IPS-11a (cell line): ENCODE results near the gene KLK7.
"Not testable (repeated sequence)": the region's sequence is repeated elsewhere in the genome, so short reads cannot be mapped to it uniquely, and the experiment has no call there.

ENCODE experiments used
- H3K4me3 ChIP-seq: one replicate; pipeline ENCODE4 v1.5.1; 2013; ENCODE audit warnings: low read depth, low read length, control low read depth

The KLK7 gene

DNA sequence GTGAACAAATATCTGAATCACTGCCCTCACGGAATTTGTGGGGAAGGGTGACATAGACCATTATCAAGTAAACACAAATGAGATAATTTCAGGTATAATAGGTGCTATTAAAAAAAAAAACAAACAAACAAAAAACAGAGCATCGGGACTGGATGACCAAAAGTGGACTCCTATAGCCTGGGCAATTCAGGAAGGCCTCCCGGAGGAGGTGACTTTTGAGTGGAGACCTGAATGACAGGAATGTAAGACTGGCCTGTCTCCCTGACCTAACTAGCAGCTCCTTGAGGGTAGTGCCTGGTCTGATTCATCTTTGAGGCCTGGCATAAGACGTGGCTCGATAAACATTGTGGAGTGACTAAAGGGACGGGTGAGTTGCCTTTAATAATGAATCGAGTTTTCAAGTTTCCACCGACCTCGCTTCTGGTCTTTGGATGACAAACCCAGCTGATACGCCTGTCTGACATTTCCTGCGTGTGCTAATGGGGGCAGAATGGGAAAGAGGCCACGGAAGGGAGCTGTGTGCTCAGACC, 29.0 kb upstream of the KLK7 start:
- no peak overlapping the region for H3K4me3 ChIP-seq

GRCh38 chr19:51010066-51010795, 26.5 kb upstream of the KLK7 start:
- H3K4me3 ChIP-seq, result no peak overlapping the region

DNA sequence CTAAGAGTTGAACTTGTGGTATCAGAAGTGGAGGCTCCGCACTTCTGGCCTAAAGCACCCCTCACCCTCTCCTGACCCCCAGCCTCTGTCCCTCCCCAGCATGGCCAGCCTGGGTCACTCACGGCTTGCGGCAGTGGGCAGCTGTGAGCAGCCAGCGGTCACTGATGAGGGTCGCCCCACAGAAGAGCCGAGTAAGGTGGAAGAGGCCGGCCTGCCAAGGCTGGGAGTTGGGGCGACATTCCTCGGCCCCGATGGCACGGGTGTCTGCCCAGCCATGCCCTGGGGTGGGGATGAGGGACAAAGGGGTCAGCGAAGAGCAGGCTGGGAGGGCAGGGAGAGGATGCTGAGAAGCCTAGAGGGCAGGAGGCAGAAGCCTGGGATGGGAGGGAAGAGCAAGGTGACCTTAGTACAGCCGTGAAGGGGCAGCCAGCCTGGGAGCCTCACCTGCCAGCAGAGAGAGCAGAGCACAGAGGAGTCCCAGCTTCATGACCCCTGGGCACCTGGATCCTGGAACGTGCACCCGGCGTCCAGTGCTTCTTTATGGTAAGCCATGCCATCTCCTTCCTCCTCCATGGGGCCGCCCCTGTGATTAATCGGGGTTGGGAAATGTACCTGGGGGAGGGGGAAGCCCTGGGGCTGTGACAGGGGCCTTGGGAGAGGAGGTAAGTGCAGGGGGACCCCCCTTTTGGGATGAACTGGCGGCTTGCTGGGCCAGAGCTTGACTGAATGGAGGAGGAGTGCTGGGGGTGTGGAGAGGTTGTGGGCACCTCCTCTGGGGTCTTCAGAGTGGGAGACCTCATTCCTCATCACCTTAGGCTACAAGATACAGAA, 25.6 kb upstream of the KLK7 start:
- H3K4me3 ChIP-seq, result no peak overlapping the region

DNA sequence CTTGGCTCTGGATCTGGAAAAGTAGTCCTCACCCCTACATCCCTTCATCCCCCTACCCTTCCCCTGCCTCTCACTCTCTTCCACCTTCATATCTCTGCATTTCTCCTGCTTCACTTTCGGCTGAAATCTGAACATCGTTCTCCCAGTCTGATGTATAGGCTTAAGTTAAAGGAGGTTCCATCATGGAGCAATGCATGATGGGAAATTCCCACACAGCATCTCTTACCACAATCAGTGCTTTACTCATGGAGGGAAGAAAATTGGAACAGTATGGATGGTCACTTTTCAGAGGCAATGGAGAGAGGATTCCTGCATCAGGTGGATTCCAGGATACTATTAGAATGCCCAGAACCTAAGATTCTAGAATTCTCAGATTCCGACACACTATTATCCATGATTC, 23.8 kb upstream of the KLK7 start:
- no peak overlapping the region for H3K4me3 ChIP-seq

GRCh38 chr19:51006406-51006805, 22.7 kb upstream of the KLK7 start:
- H3K4me3 ChIP-seq, result no peak overlapping the region

- H3K4me3 ChIP-seq, result no peak overlapping the region
Observed at GRCh38 chr19:51005248-51005647, 21.5 kb upstream of the KLK7 start.

GRCh38 chr19:51003316-51003715, 19.6 kb upstream of the KLK7 start:
- H3K4me3 ChIP-seq, result no peak overlapping the region

DNA sequence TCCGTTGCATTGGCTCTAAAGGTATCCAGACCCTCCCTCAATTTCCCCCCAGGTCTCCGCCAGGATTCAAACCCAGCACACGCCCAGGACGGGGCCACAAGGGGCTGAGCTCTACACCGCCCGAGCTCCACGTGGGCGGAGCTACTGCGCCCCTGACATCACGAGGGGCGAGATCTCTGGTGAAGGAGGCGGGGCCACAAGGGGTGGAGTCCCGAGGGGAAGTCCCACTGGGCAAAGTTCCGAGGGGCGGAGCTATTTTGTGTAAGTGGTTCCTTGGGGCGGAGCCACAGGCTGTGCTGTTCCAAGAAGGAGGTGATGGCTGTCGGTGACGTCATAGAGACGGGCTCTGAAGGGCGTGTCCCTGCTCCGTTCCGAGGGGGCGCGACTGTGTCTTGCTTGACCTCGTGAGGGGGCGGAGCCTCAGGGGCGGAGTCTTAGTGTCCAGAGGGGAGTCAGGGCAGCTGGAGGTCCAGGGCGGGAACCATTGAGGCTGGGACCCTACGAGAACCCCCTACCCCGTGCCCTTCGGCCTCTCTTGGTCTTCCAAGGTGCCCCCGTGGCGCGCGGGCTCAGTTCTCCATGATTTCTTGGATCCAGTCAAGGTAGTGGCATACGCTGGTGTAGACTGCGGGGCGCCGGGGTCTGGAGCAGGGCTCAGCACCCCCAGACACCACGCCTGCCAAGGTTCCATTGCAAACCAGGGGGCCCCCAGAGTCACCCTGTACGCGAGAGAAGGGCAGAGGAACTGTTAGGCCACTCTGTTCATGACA, 19.0 kb upstream of the KLK7 start:
- H3K4me3 ChIP-seq, result peak overlapping the region; percentile 24

DNA sequence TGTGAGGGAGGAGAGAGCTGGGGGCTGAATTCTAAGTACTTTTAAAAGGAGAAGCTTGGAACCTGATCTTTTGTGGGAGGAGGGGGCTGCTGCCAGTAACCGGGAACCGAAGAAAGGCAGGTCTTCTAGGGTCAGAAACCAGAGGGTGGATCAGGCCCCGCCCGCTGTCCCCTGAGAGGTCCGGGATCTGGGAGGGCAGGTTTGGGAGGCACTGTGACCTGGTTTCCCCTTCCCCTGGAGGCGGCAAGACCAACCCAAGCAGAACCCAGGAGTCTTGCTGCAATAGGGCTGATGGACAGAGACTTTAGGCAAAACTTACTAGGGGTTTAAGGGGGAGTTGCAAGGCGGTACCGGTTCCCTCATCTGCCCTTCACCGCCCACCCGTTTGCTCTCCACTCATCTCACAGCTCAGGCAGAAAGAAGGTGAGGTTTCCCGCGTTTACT, 18.4 kb upstream of the KLK7 start:
- peak overlapping the region; percentile 24 for H3K4me3 ChIP-seq

- peak within 1 kb of the TSS; percentile 24 for H3K4me3 ChIP-seq
Observed at GRCh38 chr19:51001515-51001914, 17.8 kb upstream of the KLK7 start, which contains the start of gene KLK8. Gene KLK8, minus strand, starts transcription at chr19:51001604. Its CDS starts 437 bp downstream, at chr19:51001167.

DNA sequence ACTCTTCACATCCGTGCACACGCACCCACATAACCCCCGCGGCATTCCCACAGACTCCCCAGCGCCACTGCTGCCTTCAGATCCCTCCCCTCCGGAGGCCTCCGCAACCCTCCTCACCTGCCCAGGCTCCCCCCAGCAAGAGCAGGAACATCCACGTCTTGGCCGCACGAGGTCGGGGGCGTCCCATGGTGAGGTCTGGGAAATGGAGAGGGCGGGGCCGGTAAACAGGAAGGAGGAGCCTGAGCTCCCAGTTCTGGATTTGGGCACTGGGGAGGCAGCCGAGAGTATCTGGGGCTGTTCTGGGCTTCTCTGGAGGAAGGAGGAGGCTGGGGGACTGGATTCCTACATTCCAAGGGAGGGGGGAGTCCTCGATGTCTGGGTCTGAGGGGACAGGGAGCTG, 17.3 kb upstream of the KLK7 start:
- peak overlapping the region; percentile 17 for H3K4me3 ChIP-seq

- H3K4me3 ChIP-seq, result no peak overlapping the region
Observed at GRCh38 chr19:51000426-51000825, 16.7 kb upstream of the KLK7 start.

GRCh38 chr19:50998686-50999085, 15.0 kb upstream of the KLK7 start:
- H3K4me3 ChIP-seq, result no peak overlapping the region

- no peak overlapping the region for H3K4me3 ChIP-seq
Observed at GRCh38 chr19:50998061-50998460, 14.3 kb upstream of the KLK7 start.

DNA sequence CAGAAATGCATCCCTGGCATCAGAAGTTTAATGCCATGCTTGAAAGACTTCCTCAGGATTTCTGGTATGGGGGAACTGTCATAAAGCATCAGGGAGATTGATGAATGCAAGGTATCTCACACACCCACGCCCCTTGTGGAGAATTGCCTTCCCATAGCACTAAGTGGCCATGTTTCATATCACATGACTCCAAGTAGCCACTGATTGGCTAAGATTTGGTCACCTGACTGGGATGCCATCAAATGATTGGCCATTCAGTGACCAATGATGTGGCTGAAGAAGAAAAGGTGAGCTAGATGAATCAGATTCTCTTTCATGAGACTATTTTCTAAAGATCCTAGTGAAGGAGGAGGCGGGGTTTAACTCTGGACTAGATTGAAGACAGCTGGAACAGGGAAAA, 10.4 kb upstream of the KLK7 start:
- H3K4me3 ChIP-seq, result no peak overlapping the region

DNA sequence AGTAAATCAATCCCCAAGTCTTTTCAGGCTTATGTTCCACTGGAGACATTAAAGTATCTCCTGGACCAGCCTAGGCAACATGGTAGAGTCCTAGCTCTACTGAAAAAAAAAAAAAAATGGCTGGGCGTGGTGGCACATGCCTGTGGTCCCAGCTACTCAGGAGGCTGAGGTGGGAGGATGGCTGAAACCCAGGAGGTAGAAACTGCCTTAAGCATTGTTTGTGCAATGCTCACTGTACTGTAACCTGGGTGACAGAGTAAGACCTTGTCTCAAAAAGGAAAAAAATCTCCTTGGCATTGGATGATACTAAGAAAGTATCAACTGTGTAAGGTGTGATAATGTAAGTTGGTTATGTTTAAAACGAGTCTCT, 8.9 kb upstream of the KLK7 start:
- H3K4me3 ChIP-seq, result no peak overlapping the region

- H3K4me3 ChIP-seq, result not testable (repeated sequence)
Observed at GRCh38 chr19:50984416-50984815, 699 bp upstream of the KLK7 start.

- H3K4me3 ChIP-seq, result no peak overlapping the region
Observed at GRCh38 chr19:50982186-50982585, 1.5 kb downstream of the KLK7 start.

- no peak overlapping the region for H3K4me3 ChIP-seq
Observed at GRCh38 chr19:50981587-50982146, 2.0 kb downstream of the KLK7 start.

DNA sequence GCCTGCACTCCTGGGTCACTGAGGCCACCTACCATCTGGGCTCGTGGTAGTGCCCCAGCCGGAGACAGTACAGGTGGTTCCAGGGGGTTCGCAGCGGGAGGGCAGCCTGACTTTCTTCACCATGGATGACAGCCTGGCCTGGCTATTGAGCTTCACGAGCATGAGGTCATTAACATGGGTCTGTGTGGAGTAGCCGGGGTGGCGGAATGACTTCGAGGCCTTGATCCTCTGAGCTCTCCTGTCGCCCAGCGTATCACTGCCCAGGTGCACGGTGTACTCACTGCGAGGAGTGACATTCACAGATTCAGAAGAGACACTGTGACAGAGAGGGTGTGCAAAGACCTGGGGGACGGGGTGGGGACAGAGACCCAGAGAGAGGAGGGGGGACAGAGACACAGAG, 3.5 kb downstream of the KLK7 start:
- no peak overlapping the region for H3K4me3 ChIP-seq

DNA sequence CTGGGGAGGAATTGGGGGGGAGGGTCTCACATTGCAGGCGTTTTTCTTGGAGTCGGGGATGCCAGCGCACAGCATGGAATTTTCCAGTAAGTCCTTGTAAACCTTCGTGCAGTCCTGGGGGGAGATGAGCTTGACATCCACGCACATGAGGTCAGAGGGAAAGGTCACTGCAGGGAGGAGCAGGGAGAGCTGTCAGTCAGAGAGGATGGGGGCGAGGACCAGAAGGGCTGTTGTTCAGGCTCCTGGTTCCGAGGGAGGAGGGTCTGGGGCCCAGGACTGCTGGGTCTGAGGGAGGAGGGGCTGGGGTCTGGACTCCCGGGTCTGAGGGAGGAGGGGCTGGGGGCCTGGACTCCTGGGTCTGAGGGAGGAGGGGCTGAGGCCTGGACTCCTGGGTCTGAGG, 4.0 kb downstream of the KLK7 start:
- H3K4me3 ChIP-seq, result no peak overlapping the region
